Prostate gland (tissue), 2 donors: ENCODE data around the gene BCLAF3.

Source experiments
- CTCF ChIP-seq, 4 experiments: fragments of 200-600 bp in 2 of 4; fragments of 450-650 bp in 2 of 4; sonication (generic) in 2 of 4; IDR thresholded peaks; 1 replicate in 3 of 4; 2 replicates in 1 of 4; pipeline ENCODE4 v1.5.1; 2016 to 2019; ENCODE audit warnings: antibody characterized with exemption in 4 of 4, mild to moderate bottlenecking in 2 of 4, moderate library complexity in 2 of 4
- POLR2A ChIP-seq: fragments of 450-650 bp; IDR thresholded peaks from one replicate; pipeline ENCODE4 v1.6.1; 2016; ENCODE audit warnings: antibody characterized with exemption, mild to moderate bottlenecking
- POLR2AphosphoS5 ChIP-seq: sonication (generic); formaldehyde crosslinking; IDR thresholded peaks from one replicate; pipeline ENCODE4 v1.6.1; 2017; ENCODE audit warnings: antibody characterized with exemption

DNA sequence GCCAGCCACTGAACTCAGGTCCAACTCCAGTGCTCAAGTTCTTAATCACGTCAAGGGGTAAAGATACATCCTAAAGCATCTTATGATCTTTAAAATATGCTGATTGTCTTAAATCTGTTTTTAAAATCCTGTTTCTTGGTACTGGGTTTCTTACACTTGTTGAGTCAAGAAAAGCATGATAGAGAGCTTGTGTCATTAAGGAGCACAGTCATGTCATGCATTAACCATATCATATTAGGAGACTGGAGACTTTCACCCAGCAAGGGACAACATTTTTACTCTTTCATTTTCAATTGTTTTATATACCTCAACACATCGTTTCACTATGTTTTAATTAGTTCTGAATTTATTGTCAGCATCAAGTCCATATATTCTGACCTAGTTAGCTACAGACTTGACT lies 41.5 kb downstream of the BCLAF3 start:
- TF ChIP-seq CTCF (IDR thresholded peaks at IDR 0.05) (no peak), POLR2A (no peak), POLR2AphosphoS5 (no peak)
